ENCODE measurements around the gene CNTN4. TPM values are rescaled to one million over a fixed set of nuclear protein-coding genes. Genes with fewer than 3 reads are reported as not detected.

The CNTN4 gene
- total and polyA plus RNA-seq, 2 of the 8 experiments (the other 6 are each of a cell fraction or from before 2014, with no cell fraction given), result 0.41 to 2.2 TPM

DNA sequence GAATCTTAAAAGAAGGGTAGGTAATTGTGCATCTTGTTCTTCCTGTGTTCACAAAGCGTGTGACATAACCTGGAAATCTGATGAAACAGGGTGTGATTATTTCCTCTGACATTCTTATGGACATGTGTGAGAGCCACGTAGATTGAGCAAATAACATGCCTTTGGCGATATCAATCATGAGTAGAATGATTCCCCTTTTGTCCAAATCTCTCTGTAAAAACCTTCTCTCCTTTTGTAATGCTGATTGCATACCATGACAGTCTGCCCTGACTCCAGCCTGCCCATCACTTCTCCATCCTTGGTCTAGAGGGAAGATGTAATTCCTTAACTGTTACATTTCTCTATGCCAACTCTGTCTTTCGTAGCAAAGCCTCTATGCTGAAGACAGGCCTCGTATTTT is 896.5 kb downstream of the CNTN4 start (continued):
- TF ChIP-seq ATF2 (IDR thresholded peaks at IDR 0.05; ENCODE audit: low read length) (no peak), SUZ12 (IDR thresholded peaks at IDR 0.05; ENCODE audit: low read length) (no peak), KDM4A (IDR thresholded peaks at IDR 0.05; ENCODE audit: low read depth, low read length, severe bottlenecking) (no peak), POLR2AphosphoS5 (IDR thresholded peaks at IDR 0.05; ENCODE audit: low read depth, low read length) (no peak), GABPA (IDR thresholded peaks at IDR 0.05; ENCODE audit: borderline replicate concordance, insufficient read depth, low read length) (no peak), HDAC2 (IDR thresholded peaks at IDR 0.05; ENCODE audit: borderline replicate concordance in 1 of 2, low read depth in 2 of 2, low read length in 2 of 2) (no peak), CHD2 (IDR thresholded peaks at IDR 0.05; ENCODE audit: low read length) (no peak), SAP30 (IDR thresholded peaks at IDR 0.05; ENCODE audit: insufficient read depth, insufficient replicate concordance, low read length) (no peak), TAF1 (IDR thresholded peaks at IDR 0.05; ENCODE audit: low read depth, low read length) (no peak), BACH1 (IDR thresholded peaks at IDR 0.05; ENCODE audit: low read length) (no peak)
